CD4-positive, alpha-beta T cell (primary cell): ENCODE data around the gene TMEM164. TPM values are rescaled to one million over a fixed set of nuclear protein-coding genes. Genes with fewer than 3 reads are reported as not detected.

Source experiments
- ATAC-seq: fragments of 200-7000 bp; cut with Tn5 transposase; one replicate; pipeline ENCODE4 v1.10.0; 2022; ENCODE audit warnings: mild to moderate bottlenecking; ENCODE audit not compliant: poor library complexity
- CTCF ChIA-PET: fragments of 350-600 bp; sonication (Branson Sonifier 250); formaldehyde crosslinking; loops from one replicate; lab custom pipeline; 2021; ENCODE audit warnings: antibody characterized with exemption, inconsistent platforms; lab: Charles Lee
- POLR2A ChIA-PET: fragments of 350-600 bp; sonication (Branson Sonifier 250); formaldehyde crosslinking; loops from one replicate; lab custom pipeline; 2021; ENCODE audit warnings: antibody characterized with exemption, inconsistent platforms; lab: Charles Lee
- DNase-seq, 14 experiments: peaks; one replicate each; pipeline ENCODE4 v3.0.0-alpha.2; 2013 to 2020; ENCODE audit warnings: mixed read lengths in 2 of 14
- H3K27ac ChIP-seq, 2 donors: one replicate each; pipeline versions ENCODE4 v1.5.1 to v1.7.0; 2013; ENCODE audit warnings: low read length in 2 of 2, low read depth in 1 of 2, mild to moderate bottlenecking in 1 of 2
- H3K27me3 ChIP-seq, 2 experiments: 1 replicate in 1 of 2; 2 replicates in 1 of 2; pipeline versions ENCODE4 v1.6.1 to v1.7.0; 2013; ENCODE audit warnings: low read length in 2 of 2, control low read depth in 1 of 2, mild to moderate bottlenecking in 1 of 2, moderate library complexity in 1 of 2; ENCODE audit not compliant: insufficient read depth in 2 of 2, control insufficient read depth in 1 of 2
- H3K36me3 ChIP-seq: one replicate; pipeline ENCODE4 v1.6.1; 2013; ENCODE audit warnings: low read length, control low read depth; ENCODE audit not compliant: insufficient read depth
- H3K4me1 ChIP-seq: one replicate; pipeline ENCODE4 v1.6.1; 2013; ENCODE audit warnings: low read length, control low read depth; ENCODE audit not compliant: insufficient read depth
- H3K4me3 ChIP-seq: one replicate; pipeline ENCODE4 v1.5.1; 2013; ENCODE audit warnings: mild to moderate bottlenecking, low read length, moderate library complexity
- H3K9me3 ChIP-seq, 2 experiments: 1 replicate in 1 of 2; 2 replicates in 1 of 2; pipeline versions ENCODE4 v1.6.1 to v1.7.0; 2013; ENCODE audit warnings: low read length in 2 of 2, mild to moderate bottlenecking in 2 of 2, control low read depth in 1 of 2, moderate library complexity in 1 of 2; ENCODE audit not compliant: control insufficient read depth in 1 of 2, insufficient read depth in 1 of 2
- H3K27ac Mint-ChIP-seq: one replicate; pipeline ENCODE4 v1.8.0; 2020; ENCODE audit warnings: mixed read lengths
- H3K27me3 Mint-ChIP-seq: one replicate; pipeline ENCODE4 v1.8.0; 2021; ENCODE audit warnings: mixed read lengths
- H3K36me3 Mint-ChIP-seq: one replicate; pipeline ENCODE4 v1.8.0; 2021; ENCODE audit warnings: low read depth, mixed read lengths
- H3K4me1 Mint-ChIP-seq: one replicate; pipeline ENCODE4 v1.8.0; 2021; ENCODE audit warnings: low read depth, mixed read lengths
- H3K4me3 Mint-ChIP-seq: one replicate; pipeline ENCODE4 v1.8.0; 2020; ENCODE audit warnings: mild to moderate bottlenecking, mixed read lengths
- H3K9me3 Mint-ChIP-seq: one replicate; pipeline ENCODE4 v1.8.0; 2020; ENCODE audit warnings: mixed read lengths
- intact Hi-C, 2 experiments: fragments of 100-400 bp; cut with DNase I in 1 of 2; cut with micrococcal nuclease in 1 of 2; formaldehyde crosslinking; loops; one replicate each; pipeline versions ENCODE4 v1.15.1 to v1.9.0; 2023 to 2025; cut with DNase I, micrococcal nuclease
- total RNA-seq, 174 experiments: library from RNA in 2 of 174; stranded (reverse) in 2 of 174; gene quantifications; one replicate each; pipeline ENCODE4 v1.2.3 and lab custom pipeline; 2021 to 2026
- TF ChIP-seq, protein P1 (sequence below): fragments of 200-600 bp; IDR thresholded peaks from one replicate; pipeline ENCODE4 v1.8.0; 2022; ENCODE audit warnings: antibody characterized with exemption, mild to moderate bottlenecking

TMEM164 gene
- total RNA-seq, 2 experiments from 2014 or later, result 11.1 to 13.4 TPM

DNA sequence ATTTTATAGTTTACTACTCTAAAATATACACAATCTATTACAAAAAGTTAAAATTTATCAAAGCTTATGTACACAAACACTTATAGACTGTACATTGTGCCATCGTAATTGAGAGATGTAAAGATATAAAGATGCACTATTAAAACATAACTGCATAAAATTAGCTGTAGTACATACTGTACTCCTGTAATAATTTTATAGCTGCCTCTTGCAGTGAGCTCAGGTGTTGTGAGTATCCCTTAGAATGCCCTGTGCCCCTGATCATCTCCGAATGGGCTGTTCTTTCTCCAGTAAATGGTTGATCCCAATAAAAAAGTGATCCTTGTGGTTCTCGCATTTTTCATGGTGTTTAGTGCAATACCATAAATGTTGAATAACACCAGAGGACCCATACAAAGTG, 101.2 kb downstream of the TMEM164 start:
- DNase-seq, result no peak
- Mint-ChIP-seq H3K9me3 (no peaks in the 10 kb centered on the region), H3K36me3 (peaks cover 18% of the 10 kb centered on the region), H3K27me3 (no peaks in the 10 kb centered on the region), H3K4me3 (no peak overlapping the region), H3K27ac (no peak overlapping the region), H3K4me1 (no peaks in the 10 kb centered on the region)
- ATAC-seq, result no peak
- Histone ChIP-seq H3K9me3 (no peaks in the 10 kb centered on the region), H3K36me3 (no peaks in the 10 kb centered on the region), H3K27ac (no peak overlapping the region), H3K4me3 (no peak overlapping the region), H3K27me3 (no peaks in the 10 kb centered on the region), H3K4me1 (no peaks in the 10 kb centered on the region)
- TF ChIP-seq, protein P1, sequence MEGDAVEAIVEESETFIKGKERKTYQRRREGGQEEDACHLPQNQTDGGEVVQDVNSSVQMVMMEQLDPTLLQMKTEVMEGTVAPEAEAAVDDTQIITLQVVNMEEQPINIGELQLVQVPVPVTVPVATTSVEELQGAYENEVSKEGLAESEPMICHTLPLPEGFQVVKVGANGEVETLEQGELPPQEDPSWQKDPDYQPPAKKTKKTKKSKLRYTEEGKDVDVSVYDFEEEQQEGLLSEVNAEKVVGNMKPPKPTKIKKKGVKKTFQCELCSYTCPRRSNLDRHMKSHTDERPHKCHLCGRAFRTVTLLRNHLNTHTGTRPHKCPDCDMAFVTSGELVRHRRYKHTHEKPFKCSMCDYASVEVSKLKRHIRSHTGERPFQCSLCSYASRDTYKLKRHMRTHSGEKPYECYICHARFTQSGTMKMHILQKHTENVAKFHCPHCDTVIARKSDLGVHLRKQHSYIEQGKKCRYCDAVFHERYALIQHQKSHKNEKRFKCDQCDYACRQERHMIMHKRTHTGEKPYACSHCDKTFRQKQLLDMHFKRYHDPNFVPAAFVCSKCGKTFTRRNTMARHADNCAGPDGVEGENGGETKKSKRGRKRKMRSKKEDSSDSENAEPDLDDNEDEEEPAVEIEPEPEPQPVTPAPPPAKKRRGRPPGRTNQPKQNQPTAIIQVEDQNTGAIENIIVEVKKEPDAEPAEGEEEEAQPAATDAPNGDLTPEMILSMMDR, result no peak
- POLR2A ChIA-PET, result no interaction called here
- intact Hi-C loops, result no loop called here
- CTCF ChIA-PET, result no interaction called here

GRCh38 chrX:110108381-110108821, 105.5 kb downstream of the TMEM164 start:
- H3K4me3 ChIP-seq, result no peak overlapping the region
- H3K27ac ChIP-seq, result no peak overlapping the region
- H3K9me3 ChIP-seq, result no peaks in the 10 kb centered on the region
- intact Hi-C loops, result no loop called here
- Mint-ChIP-seq H3K4me1 (no peaks in the 10 kb centered on the region), H3K4me3 (no peak overlapping the region), H3K9me3 (no peaks in the 10 kb centered on the region), H3K27me3 (no peaks in the 10 kb centered on the region), H3K36me3 (peaks cover 21% of the 10 kb centered on the region), H3K27ac (no peak overlapping the region)
- ATAC-seq, result no peak
- CTCF ChIA-PET, result no interaction called here
- peak in 2 of 14 experiments; percentile 4 to 6 for DNase-seq
- no peaks in the 10 kb centered on the region for H3K4me1 ChIP-seq
- TF ChIP-seq, protein P1, result no peak
- no peaks in the 10 kb centered on the region for H3K27me3 ChIP-seq
- peaks cover 6% of the 10 kb centered on the region for H3K36me3 ChIP-seq
- POLR2A ChIA-PET, result no interaction called here

DNA sequence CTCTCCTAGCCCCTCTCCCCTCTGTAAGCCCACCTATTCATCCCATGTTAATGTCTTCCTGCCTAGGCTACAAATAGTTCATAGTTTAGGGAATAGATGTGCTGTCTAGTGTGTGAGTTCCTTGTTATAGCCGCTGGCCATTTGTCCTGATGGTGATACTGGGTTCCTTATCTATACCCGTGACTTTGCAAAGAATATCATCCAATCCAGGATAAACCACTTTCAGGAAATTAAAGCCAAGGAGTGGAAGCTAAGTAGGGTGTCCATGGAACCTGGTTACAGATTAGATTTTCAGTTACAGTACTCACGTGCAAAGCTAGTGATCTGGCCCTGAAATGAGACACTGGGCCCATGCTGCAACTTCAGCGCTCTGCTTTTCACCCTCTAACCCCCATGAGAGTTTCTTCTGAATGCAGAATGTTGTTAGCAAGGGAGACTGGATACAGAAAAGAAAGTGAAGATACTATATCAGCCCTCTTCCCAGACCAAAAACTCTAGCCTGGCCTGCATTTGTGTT, 111.4 kb downstream of the TMEM164 start:
- no peaks in the 10 kb centered on the region for H3K27me3 ChIP-seq
- Mint-ChIP-seq H3K36me3 (peaks cover 29% of the 10 kb centered on the region), H3K4me3 (no peak overlapping the region), H3K9me3 (no peaks in the 10 kb centered on the region), H3K27ac (no peak overlapping the region), H3K4me1 (no peaks in the 10 kb centered on the region), H3K27me3 (no peaks in the 10 kb centered on the region)
- no peak overlapping the region for H3K27ac ChIP-seq
- peaks cover 6% of the 10 kb centered on the region for H3K36me3 ChIP-seq
- ChIA-PET CTCF (no interaction called here), POLR2A (no interaction called here)
- no peaks in the 10 kb centered on the region for H3K9me3 ChIP-seq
- TF ChIP-seq, protein P1, result no peak
- no peaks in the 10 kb centered on the region for H3K4me1 ChIP-seq
- intact Hi-C loops, result no loop called here
- ATAC-seq (no peak), DNase-seq (no peak)
- H3K4me3 ChIP-seq, result no peak overlapping the region
